H1 (cell line): ENCODE data around the gene DLG4. TPM values are rescaled to one million over a fixed set of nuclear protein-coding genes. Genes with fewer than 3 reads are reported as not detected.

ENCODE experiments used
- BCL11A ChIP-seq, 2 experiments: IDR thresholded peaks; one replicate each; pipeline ENCODE4 v1.6.1; 2011; ENCODE audit warnings: low read depth in 2 of 2, low read length in 2 of 2, mild to moderate bottlenecking in 2 of 2
- BRCA1 ChIP-seq: IDR thresholded peaks from 2 replicates; pipeline ENCODE4 v1.6.1; 2012; ENCODE audit warnings: low read depth, low read length, improper control_type of control experiment
- CHD1 ChIP-seq: IDR thresholded peaks from 2 replicates; pipeline ENCODE4 v1.6.1; 2012; ENCODE audit warnings: low read depth, low read length, improper control_type of control experiment
- CHD2 ChIP-seq: IDR thresholded peaks from 2 replicates; pipeline ENCODE4 v1.6.1; 2012; ENCODE audit warnings: low read length, improper control_type of control experiment
- JUN ChIP-seq: IDR thresholded peaks from 2 replicates; pipeline ENCODE4 v1.6.1; 2011; ENCODE audit warnings: low read depth, mild to moderate bottlenecking, improper control_type of control experiment, low read length
- PHF8 ChIP-seq: fragments of 200-600 bp; sonication (generic); conservative IDR thresholded peaks from 2 replicates; pipeline ENCODE4 v1.7.1; 2012; ENCODE audit warnings: low read depth, mild to moderate bottlenecking, inconsistent platforms, low read length, moderate library complexity
- POLR2AphosphoS5 ChIP-seq: IDR thresholded peaks from 2 replicates; pipeline ENCODE4 v1.6.1; 2011; ENCODE audit warnings: low read depth, low read length
- RXRA ChIP-seq: IDR thresholded peaks from 2 replicates; pipeline ENCODE4 v1.6.1; 2011; ENCODE audit warnings: low read depth, mild to moderate bottlenecking, low read length, moderate library complexity; ENCODE audit not compliant: insufficient read depth
- SUZ12 ChIP-seq: fragments of 200-600 bp; sonication (generic); IDR thresholded peaks from 2 replicates; pipeline ENCODE4 v1.6.1; 2012; ENCODE audit warnings: mild to moderate bottlenecking, inconsistent platforms, low read length, moderate library complexity, mixed read lengths
- ZNF274 ChIP-seq: IDR thresholded peaks from 2 replicates; pipeline ENCODE4 v1.7.0; 2012; ENCODE audit warnings: low read length, borderline replicate concordance; ENCODE audit errors: extremely low read depth
- polyA plus RNA-seq, 7 experiments: library from polyadenylated mRNA; depleted of rRNA in 3 of 7; stranded (reverse) in 5 of 7; unstranded in 2 of 7; fragments of >200 nt in 5 of 7; fragments of 200-250 nt in 2 of 7; gene quantifications; 1 replicate in 5 of 7; 2 replicates in 1 of 7; 4 replicates in 1 of 7; pipeline versions ENCODE4 v1.2.1 to v1.2.3, GENCODE V29; 2011 to 2013; ENCODE audit warnings: missing spikeins in 2 of 7, mixed read lengths in 2 of 7
- total RNA-seq: library from RNA; stranded (reverse); fragmentation: NEBNext Ultra II Directional; extraction: Animal tissue kit (Norgen Biotek cat#: 25700); gene quantifications from 2 replicates; pipeline ENCODE4 v1.2.1, GENCODE V29; 2021
- TF ChIP-seq, protein P1 (sequence below): fragments of 300-600 bp; sonication (generic); IDR thresholded peaks from 2 replicates; pipeline ENCODE4 v1.7.1; 2012; ENCODE audit warnings: low read length, moderate library complexity, mild to moderate bottlenecking, inconsistent platforms; ENCODE audit not compliant: insufficient replicate concordance

DLG4 gene
- total and polyA plus RNA-seq, 2 of the 8 experiments (the other 6 are each of a cell fraction or from before 2014, with no cell fraction given), result 18.9 to 45.9 TPM

DNA sequence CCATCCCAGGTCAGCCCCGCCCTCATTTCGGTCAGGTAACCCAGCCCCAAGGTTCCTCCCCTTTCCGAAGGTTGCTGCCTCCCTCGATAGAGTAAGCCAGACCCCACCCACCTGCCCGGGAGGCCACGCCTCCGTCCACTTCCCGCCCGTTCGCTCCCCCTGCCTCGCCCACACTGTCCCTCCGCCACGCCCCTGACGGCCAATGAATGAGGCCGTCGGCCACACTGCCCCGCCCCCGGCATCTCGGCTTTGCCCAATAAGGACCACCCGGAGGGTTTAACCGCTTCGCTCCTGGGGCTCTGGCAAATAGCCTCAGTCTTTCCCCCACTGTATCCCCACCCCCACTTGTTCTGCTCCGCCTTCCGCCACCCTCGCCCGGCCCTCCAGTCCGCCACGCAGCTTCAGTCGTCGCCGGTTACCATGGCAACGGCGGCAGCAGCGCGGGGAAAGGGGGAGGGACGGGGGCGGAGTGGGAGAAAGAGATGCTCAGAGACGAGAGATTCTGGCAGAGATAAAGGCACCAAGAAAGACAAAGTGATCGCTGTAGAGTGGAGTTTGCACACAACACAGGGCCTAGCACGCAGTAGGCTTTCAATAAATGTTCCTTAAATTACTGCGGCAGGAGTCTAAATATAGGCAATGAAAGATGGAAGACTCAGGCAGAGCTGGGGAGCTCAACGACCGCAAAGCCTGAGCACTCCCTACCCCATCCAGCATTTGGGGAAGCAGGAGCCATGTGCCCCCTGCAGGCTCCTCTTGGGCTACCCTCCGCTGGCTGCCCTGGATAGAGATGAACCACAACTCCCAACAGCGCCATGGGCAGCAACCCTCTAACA, 5.1 kb downstream of the DLG4 start (continued):
- TF ChIP-seq, protein P1, sequence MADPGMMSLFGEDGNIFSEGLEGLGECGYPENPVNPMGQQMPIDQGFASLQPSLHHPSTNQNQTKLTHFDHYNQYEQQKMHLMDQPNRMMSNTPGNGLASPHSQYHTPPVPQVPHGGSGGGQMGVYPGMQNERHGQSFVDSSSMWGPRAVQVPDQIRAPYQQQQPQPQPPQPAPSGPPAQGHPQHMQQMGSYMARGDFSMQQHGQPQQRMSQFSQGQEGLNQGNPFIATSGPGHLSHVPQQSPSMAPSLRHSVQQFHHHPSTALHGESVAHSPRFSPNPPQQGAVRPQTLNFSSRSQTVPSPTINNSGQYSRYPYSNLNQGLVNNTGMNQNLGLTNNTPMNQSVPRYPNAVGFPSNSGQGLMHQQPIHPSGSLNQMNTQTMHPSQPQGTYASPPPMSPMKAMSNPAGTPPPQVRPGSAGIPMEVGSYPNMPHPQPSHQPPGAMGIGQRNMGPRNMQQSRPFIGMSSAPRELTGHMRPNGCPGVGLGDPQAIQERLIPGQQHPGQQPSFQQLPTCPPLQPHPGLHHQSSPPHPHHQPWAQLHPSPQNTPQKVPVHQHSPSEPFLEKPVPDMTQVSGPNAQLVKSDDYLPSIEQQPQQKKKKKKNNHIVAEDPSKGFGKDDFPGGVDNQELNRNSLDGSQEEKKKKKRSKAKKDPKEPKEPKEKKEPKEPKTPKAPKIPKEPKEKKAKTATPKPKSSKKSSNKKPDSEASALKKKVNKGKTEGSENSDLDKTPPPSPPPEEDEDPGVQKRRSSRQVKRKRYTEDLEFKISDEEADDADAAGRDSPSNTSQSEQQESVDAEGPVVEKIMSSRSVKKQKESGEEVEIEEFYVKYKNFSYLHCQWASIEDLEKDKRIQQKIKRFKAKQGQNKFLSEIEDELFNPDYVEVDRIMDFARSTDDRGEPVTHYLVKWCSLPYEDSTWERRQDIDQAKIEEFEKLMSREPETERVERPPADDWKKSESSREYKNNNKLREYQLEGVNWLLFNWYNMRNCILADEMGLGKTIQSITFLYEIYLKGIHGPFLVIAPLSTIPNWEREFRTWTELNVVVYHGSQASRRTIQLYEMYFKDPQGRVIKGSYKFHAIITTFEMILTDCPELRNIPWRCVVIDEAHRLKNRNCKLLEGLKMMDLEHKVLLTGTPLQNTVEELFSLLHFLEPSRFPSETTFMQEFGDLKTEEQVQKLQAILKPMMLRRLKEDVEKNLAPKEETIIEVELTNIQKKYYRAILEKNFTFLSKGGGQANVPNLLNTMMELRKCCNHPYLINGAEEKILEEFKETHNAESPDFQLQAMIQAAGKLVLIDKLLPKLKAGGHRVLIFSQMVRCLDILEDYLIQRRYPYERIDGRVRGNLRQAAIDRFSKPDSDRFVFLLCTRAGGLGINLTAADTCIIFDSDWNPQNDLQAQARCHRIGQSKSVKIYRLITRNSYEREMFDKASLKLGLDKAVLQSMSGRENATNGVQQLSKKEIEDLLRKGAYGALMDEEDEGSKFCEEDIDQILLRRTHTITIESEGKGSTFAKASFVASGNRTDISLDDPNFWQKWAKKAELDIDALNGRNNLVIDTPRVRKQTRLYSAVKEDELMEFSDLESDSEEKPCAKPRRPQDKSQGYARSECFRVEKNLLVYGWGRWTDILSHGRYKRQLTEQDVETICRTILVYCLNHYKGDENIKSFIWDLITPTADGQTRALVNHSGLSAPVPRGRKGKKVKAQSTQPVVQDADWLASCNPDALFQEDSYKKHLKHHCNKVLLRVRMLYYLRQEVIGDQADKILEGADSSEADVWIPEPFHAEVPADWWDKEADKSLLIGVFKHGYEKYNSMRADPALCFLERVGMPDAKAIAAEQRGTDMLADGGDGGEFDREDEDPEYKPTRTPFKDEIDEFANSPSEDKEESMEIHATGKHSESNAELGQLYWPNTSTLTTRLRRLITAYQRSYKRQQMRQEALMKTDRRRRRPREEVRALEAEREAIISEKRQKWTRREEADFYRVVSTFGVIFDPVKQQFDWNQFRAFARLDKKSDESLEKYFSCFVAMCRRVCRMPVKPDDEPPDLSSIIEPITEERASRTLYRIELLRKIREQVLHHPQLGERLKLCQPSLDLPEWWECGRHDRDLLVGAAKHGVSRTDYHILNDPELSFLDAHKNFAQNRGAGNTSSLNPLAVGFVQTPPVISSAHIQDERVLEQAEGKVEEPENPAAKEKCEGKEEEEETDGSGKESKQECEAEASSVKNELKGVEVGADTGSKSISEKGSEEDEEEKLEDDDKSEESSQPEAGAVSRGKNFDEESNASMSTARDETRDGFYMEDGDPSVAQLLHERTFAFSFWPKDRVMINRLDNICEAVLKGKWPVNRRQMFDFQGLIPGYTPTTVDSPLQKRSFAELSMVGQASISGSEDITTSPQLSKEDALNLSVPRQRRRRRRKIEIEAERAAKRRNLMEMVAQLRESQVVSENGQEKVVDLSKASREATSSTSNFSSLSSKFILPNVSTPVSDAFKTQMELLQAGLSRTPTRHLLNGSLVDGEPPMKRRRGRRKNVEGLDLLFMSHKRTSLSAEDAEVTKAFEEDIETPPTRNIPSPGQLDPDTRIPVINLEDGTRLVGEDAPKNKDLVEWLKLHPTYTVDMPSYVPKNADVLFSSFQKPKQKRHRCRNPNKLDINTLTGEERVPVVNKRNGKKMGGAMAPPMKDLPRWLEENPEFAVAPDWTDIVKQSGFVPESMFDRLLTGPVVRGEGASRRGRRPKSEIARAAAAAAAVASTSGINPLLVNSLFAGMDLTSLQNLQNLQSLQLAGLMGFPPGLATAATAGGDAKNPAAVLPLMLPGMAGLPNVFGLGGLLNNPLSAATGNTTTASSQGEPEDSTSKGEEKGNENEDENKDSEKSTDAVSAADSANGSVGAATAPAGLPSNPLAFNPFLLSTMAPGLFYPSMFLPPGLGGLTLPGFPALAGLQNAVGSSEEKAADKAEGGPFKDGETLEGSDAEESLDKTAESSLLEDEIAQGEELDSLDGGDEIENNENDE, result no peak
- TF ChIP-seq CHD1, result no peak
- TF ChIP-seq BCL11A (IDR thresholded peaks at IDR 0.05; ENCODE audit: low read depth in 2 of 2, low read length in 2 of 2), result no peak
- 0 out of 2 replicates have a peak, but pooled peaks have one; percentile 38 for TF ChIP-seq CHD2
- no peak for TF ChIP-seq RXRA
- no peak for TF ChIP-seq SUZ12
- no peak for TF ChIP-seq PHF8
- TF ChIP-seq JUN, result no peak
- no peak for TF ChIP-seq ZNF274
- TF ChIP-seq BRCA1, result no peak
- TF ChIP-seq POLR2AphosphoS5, result no peak
